HG03469 (cell line): ENCODE results near the gene GRK5.
"Not testable (repeated sequence)": the region's sequence is repeated elsewhere in the genome, so short reads cannot be mapped to it uniquely, and the experiment has no call there.

ENCODE experiments used
- ATAC-seq: cut with Tn5 transposase; IDR thresholded peaks from one replicate; pipeline ENCODE4 v1.9.1; 2021; ENCODE audit warnings: mild to moderate bottlenecking, moderate library complexity, moderate number of reproducible peaks; ENCODE audit not compliant: unreplicated experiment

The GRK5 gene

DNA sequence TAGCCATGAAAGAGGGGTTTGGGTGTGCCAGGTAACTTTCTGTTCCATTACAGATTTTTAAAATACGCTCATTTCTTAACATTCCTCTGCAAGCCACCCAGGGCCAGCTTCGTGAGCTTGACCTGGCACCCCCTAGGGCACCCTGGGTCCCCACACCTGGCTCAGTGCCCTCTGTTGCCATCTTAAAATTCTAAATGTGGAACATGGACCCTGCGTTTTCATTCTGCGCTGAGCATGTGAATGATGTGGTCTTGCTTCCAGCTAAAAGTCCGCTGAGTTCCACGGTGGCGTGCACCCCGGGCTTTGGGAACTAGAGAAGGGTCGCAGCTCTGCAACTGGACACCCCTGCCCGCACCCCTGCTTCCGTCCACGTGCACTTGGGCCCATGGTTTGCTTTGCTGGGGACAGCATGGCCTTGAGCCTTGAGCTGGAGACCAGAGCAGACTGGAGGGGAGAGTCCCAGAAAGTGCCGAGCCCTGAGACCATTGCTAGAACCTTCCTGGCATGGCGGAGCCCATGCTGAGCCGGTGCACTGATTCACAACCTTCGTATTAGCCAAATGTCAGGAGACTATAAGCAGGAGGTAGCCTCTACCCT is 244.0 kb downstream of the GRK5 start:
- ATAC-seq = no peak

GRCh38 chr10:119452396-119452795 is 245.0 kb downstream of the GRK5 start:
- no peak for ATAC-seq

- ATAC-seq = no peak
These were observed 245.9 kb downstream of the GRK5 start for GRCh38 chr10:119453313-119453712.

GRCh38 chr10:119454316-119454715 is 246.9 kb downstream of the GRK5 start:
- no peak for ATAC-seq

DNA sequence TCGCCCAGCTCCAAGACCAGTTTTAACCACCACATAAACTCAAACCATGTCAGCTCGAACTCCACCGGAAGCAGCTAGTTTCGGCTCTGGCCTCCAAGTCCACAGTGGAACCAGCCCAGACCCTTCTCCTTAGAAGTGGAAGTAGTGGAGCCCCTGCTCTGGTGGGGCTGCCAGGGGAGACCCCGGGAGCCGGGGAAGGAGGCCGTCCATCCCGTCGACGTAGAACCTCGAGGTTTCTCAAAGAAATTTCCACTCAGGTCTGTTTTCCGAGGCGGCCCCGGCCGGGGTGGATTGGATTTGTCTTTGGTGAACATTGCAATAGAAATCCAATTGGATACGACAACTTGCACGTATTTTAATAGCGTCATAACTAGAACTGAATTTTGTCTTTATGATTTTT is 247.6 kb downstream of the GRK5 start:
- ATAC-seq = no peak

- no peak for ATAC-seq
These were observed 248.5 kb downstream of the GRK5 start for GRCh38 chr10:119455609-119456434.

DNA sequence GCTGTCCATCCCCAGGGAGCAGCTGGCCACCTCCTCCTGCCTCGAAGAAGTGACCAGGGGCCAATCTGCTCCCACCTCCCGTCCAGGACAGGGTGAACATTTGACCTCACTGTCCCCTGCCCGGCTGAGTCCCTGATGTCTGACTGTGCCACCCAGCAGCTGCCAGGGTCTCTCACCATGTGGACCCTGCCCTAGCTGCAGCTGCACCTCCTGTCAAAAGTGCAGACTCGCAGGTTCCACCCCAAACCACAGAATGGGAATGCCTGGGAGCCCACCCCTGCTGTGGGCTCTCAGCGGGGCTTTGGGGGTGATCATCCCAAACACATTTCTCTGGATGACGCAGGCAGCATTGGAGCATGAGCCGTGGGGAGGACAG is 249.1 kb downstream of the GRK5 start:
- ATAC-seq = no peak

- no peak for ATAC-seq
These were observed 250.8 kb downstream of the GRK5 start for GRCh38 chr10:119457966-119458766.

DNA sequence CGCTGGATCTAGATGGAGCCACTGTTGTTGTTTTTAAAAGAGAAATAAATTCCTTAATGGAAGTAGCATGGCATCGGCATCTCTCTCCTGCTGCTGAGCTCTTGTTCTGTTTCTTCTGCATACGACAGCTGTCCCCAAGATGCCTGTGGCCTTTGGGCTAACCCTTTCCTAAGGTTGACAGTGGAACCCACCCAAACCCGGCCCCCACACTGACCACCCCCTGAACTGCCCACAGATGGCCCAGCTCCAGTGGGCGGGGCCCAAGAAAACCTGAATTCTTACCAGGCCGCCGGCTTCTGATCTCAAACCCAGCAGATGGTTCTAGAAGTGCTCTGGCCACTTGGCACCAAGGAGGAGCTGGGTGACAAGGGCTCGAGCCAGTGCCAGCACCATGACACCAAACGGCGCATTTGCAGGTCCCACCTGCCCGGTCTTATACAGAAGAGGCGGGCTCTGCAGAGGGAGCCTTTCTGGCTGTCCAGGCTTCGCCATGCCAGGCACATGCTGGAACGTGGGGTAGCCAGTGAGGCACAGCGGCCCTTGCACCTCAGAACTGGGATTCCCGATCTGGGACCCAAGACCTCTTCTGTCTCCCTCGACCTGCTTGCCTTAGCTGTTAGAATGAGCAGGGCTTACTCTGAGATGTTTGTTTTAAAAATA is 252.4 kb downstream of the GRK5 start:
- ATAC-seq = no peak

DNA sequence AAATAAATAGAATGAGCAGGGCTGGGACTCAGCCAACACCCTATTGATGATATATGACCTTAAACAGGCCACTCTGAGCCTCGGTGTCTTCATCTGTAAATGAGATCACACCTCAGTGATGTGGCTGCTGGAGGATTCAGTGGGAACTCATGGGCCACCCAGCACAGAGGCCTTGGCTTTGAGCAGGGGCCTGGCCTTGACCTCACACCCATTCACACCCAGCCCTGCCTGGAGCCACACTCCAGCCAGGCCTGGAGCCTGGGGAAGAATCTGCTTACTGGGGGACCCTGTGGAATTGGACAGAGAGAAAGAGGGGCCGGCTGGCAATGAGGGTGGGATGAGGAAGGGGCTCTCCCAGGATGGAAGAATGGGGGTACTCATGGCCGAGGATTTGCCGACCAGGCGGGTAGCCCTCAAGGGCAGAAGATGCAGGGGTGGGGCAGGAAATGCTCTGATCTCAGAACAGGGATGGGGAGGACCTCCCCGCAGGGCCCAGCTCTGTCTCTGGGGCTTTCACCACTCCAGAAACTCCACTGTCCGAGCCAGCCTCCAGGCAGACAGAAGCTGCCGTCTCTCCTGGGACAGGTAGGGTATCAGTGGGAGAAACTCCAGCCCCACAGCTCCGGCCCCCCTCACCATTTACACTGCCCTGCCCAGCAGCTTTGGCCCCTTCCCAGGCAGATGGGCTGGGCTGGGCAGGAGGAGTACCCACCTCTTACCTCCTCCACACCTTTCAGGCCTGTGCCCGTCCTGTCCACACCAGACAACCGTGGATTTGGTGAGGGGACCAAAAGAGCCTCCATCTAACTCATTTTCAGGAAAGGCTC is 253.2 kb downstream of the GRK5 start:
- no peak for ATAC-seq

DNA sequence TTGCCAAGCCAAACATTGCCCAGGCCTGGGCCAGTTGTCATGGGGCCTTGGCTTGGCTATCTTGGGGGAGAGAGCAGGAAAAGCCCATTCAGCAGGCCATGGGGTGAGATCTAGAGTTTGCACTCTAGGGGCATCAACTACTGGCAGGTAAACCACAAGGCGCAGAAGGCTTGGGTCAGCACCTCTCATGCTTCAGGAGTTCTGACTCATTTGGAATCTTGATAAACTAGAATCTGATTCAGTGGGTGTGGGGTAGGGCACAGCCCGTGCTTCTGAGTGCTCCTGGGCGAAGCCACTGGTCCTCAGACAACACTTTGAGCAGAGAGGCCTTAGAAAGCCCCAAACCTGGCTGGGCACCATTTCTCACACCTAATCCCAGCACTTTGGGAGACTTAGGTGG is 254.0 kb downstream of the GRK5 start:
- ATAC-seq = no peak

GRCh38 chr10:119461923-119462322 is 254.6 kb downstream of the GRK5 start:
- ATAC-seq = peak; percentile 61

GRCh38 chr10:119462773-119463172 is 255.4 kb downstream of the GRK5 start:
- ATAC-seq = no peak

DNA sequence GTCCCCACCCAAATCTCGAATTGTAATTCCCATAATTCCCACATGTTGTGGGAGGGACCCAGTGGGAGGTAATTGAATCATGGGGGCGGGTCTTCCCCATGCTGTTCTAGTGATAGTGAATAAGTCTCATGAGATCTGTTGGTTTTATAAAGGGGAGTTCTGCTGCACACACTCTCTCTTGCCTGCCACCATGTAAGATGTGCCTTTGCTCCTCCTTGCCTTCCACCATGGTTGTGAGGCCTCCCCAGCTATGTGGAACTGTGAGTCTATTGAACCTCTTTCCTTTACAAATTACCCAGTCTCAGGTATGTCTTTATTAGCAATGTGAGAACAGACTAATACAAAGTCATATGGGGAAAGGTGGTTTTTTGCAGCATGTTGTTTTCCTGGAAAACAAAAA is 255.8 kb downstream of the GRK5 start:
- not testable (repeated sequence) for ATAC-seq

DNA sequence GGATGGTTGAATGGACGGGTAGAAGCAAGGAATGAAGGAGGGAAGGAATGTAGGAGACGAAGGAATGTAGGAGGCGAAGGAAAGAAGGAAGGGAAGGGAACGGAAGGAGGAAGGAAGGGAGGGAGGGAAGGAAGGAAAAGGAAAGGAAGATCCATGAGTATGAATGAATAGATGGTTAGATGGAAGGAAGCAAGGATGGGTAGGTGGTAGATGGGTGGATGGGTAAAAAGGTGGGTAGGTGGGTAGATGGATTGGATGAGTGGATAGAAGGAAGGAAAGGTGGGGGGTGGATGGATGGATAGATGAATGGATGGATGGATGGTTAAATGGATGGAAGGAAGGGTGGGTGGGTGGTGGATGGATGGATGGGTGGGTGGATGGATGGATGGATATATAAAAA is 257.7 kb downstream of the GRK5 start:
- ATAC-seq = no peak

GRCh38 chr10:119466076-119466475 is 258.7 kb downstream of the GRK5 start:
- ATAC-seq = no peak

DNA sequence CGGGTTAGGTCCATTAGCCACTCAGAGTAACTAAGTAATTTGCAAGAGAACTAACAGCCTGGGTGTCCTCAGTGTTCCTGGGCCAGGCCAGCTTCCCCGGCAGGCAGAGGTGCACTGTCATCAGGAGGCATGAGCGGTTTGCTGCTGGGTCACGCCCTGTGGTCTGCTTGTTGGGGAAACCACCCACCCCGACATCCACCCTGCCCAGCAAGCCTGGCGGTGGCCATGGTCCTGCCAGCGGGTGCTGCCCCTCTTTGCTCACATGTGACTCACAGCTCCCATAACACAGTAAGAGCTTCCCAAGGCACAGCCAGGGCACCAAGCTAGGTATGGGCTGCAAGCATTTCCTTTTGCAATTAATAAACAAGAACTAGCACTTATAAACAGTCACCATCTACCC is 259.3 kb downstream of the GRK5 start:
- ATAC-seq = no peak

GRCh38 chr10:119468542-119469324 is 261.4 kb downstream of the GRK5 start:
- ATAC-seq = no peak

DNA sequence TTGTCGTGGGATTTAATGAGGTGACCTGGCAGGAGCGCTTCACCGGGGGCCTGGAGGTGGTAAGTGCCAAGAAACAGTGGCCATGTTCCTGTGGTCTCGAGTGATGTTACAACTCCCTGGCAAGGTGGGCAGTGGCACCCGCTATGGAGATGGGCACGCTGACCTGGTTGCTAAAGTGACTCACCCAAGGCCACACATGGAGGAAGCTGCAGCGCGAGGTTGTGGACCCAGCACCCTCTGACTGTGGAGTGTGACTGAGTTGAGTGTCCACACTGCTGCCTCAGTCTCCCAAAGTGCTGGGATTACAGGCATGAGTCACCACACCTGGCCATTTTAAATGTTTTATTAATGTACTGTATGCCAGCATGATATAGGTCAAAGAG is 261.9 kb downstream of the GRK5 start:
- no peak for ATAC-seq

DNA sequence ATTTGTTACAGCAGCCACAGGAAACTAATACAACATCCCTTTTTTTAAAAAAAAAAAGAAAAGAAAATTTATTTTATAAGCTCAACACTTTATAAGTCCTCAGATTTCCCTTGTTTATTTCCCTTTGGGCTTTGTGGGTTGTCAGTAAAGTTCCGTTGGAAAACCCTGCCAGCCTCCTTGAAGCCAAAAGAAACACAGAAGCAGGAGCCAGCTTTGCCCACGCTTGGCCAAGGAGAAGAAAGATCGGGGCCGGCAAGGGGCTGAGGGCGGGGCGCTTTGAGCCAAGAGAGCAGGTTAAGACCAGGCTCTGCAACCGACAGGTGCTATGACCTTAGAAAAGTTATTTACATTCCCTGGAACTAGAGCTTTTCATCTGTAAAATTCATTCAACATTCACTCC is 262.5 kb downstream of the GRK5 start:
- no peak for ATAC-seq
